HCT116 (cell line): ENCODE results near the gene TTLL10. TPM values are rescaled to one million over a fixed set of nuclear protein-coding genes. Genes with fewer than 3 reads are reported as not detected.

Source experiments
- ATAC-seq: fragments of 200-7000 bp; cut with Tn5 transposase; 2 replicates; pipeline ENCODE4 v1.9.1; 2020; ENCODE audit warnings: mild to moderate bottlenecking, moderate library complexity
- BruUV-seq: library from RNA; stranded (reverse); fragments of 400-500 nt; replicated peaks from 2 replicates; lab custom pipeline; 2021; lab: Mats Ljungman, UMichigan
- CTCF ChIA-PET: fragments of 300-600 bp; sonication (Branson Sonifier 250); formaldehyde crosslinking; loops from one replicate; lab custom pipeline; 2021; ENCODE audit warnings: antibody characterized with exemption; lab: Charles Lee
- POLR2A ChIA-PET: fragments of 300-600, 350-600 bp; sonication (Branson Sonifier 250); formaldehyde crosslinking; loops from one replicate; lab custom pipeline; 2021; ENCODE audit warnings: antibody characterized with exemption; lab: Charles Lee
- RAD21 ChIA-PET, 2 experiments: fragments of 300-600 bp; sonication (Branson Sonifier 250); formaldehyde crosslinking; loops; one replicate each; lab custom pipeline; 2023; ENCODE audit warnings: low total read pairs in 2 of 2; ENCODE audit not compliant: uncharacterized antibody in 2 of 2, unreplicated experiment in 2 of 2, low non-redundant PET in 1 of 2; lab: Charles Lee
- DNase-seq: peaks from one replicate; pipeline ENCODE4 v3.0.0-alpha.2; 2010; ENCODE audit warnings: low read depth, low spot score
- H2AFZ ChIP-seq: fragments of 200-600 bp; shearing (Covaris generic), sonication (generic); 2 replicates; pipeline ENCODE4 v1.6.1; 2017; ENCODE audit warnings: low read depth, mixed run types, mixed read lengths, antibody characterized with exemption, low read length; ENCODE audit not compliant: poor library complexity, severe bottlenecking
- H3K27ac ChIP-seq: 2 replicates; pipeline ENCODE4 v1.5.1; 2012; ENCODE audit warnings: low read depth, low read length
- H3K27me3 ChIP-seq: fragments of 200-600 bp; sonication (generic); 2 replicates; pipeline ENCODE4 v1.6.1; 2016; ENCODE audit warnings: mixed run types, low read length, mixed read lengths; ENCODE audit not compliant: insufficient read depth
- H3K36me3 ChIP-seq, 2 experiments: fragments of 200-500 bp in 1 of 2; fragments of 200-600 bp in 1 of 2; sonication (Bioruptor generic) in 1 of 2; sonication (generic) in 1 of 2; 2 replicates each; pipeline versions ENCODE4 v1.5.1 to v1.6.1; 2014 to 2016; ENCODE audit warnings: low read length in 2 of 2, inconsistent platforms in 1 of 2, mixed read lengths in 1 of 2, mixed run types in 1 of 2; ENCODE audit not compliant: insufficient read depth in 2 of 2, control insufficient read depth in 1 of 2
- H3K4me1 ChIP-seq, 2 experiments: fragments of 200-600 bp in 1 of 2; sonication (generic) in 1 of 2; 2 replicates each; pipeline versions ENCODE4 v1.5.1 to v1.6.1; 2012 to 2017; ENCODE audit warnings: low read length in 2 of 2, inconsistent platforms in 1 of 2, mild to moderate bottlenecking in 1 of 2, mixed read lengths in 1 of 2, mixed run types in 1 of 2, moderate library complexity in 1 of 2; ENCODE audit not compliant: insufficient read depth in 2 of 2, control insufficient read depth in 1 of 2
- H3K4me2 ChIP-seq: fragments of 200-600 bp; sonication (generic); 2 replicates; pipeline ENCODE4 v1.6.1; 2017; ENCODE audit warnings: mixed run types, low read length, mixed read lengths
- H3K4me3 ChIP-seq, 2 experiments: fragments of 200-600 bp in 1 of 2; sonication (generic) in 1 of 2; replicated peaks in 1 of 2; 2 replicates each; pipeline ENCODE4 v1.5.1; 2011 to 2016; ENCODE audit warnings: low read length in 2 of 2, control low read depth in 1 of 2, low read depth in 1 of 2, mild to moderate bottlenecking in 1 of 2, mixed read lengths in 1 of 2, mixed run types in 1 of 2
- H3K79me2 ChIP-seq: fragments of 200-600 bp; sonication (generic); 2 replicates; pipeline ENCODE4 v1.6.1; 2017; ENCODE audit warnings: mild to moderate bottlenecking, mixed run types, low read length, moderate library complexity, mixed read lengths; ENCODE audit not compliant: insufficient read depth
- H3K9ac ChIP-seq: fragments of 200-600 bp; sonication (generic); 2 replicates; pipeline ENCODE4 v1.6.1; 2016; ENCODE audit warnings: low read length, mixed read lengths
- H3K9me2 ChIP-seq: fragments of 200-600 bp; sonication (generic), shearing (Covaris generic); 2 replicates; pipeline ENCODE4 v1.6.1; 2017; ENCODE audit warnings: mixed run types, mild to moderate bottlenecking, moderate library complexity; ENCODE audit not compliant: insufficient read depth
- H3K9me3 ChIP-seq, 2 experiments: fragments of 200-500 bp in 1 of 2; fragments of 200-600 bp in 1 of 2; sonication (Bioruptor generic) in 1 of 2; sonication (generic) in 1 of 2; 2 replicates each; pipeline ENCODE4 v1.6.1; 2014 to 2017; ENCODE audit warnings: low read length in 2 of 2, mixed read lengths in 2 of 2, inconsistent platforms in 1 of 2, low read depth in 1 of 2, mild to moderate bottlenecking in 1 of 2, mixed run types in 1 of 2, moderate library complexity in 1 of 2; ENCODE audit not compliant: control insufficient read depth in 1 of 2, insufficient read depth in 1 of 2
- H4K20me1 ChIP-seq: fragments of 200-600 bp; sonication (generic), shearing (Covaris generic); 2 replicates; pipeline ENCODE4 v1.6.1; 2017; ENCODE audit warnings: mixed run types, mild to moderate bottlenecking, moderate library complexity; ENCODE audit not compliant: insufficient read depth
- CEBPB ChIP-seq: IDR thresholded peaks from 2 replicates; pipeline ENCODE4 v1.6.1; 2012; ENCODE audit warnings: low read depth
- ELF1 ChIP-seq: IDR thresholded peaks from 2 replicates; pipeline ENCODE4 v1.6.1; 2012; ENCODE audit warnings: low read depth, borderline replicate concordance
- EZH2 ChIP-seq: fragments of 200-600 bp; sonication (generic); IDR thresholded peaks from 2 replicates; pipeline ENCODE4 v1.6.1; 2017; ENCODE audit warnings: antibody characterized with exemption, mixed run types
- JUND ChIP-seq: IDR thresholded peaks from 2 replicates; pipeline ENCODE4 v1.6.1; 2012
- POLR2A ChIP-seq: IDR thresholded peaks from 2 replicates; pipeline ENCODE4 v1.7.0; 2011; ENCODE audit warnings: borderline replicate concordance; ENCODE audit not compliant: insufficient read depth, insufficient read length; ENCODE audit errors: extremely low read depth
- REST ChIP-seq: IDR thresholded peaks from 2 replicates; pipeline ENCODE4 v1.6.1; 2012; ENCODE audit warnings: low read depth
- SIN3A ChIP-seq: IDR thresholded peaks from 2 replicates; pipeline ENCODE4 v1.6.1; 2012; ENCODE audit warnings: low read depth
- SP1 ChIP-seq: IDR thresholded peaks from 2 replicates; pipeline ENCODE4 v1.6.1; 2012; ENCODE audit warnings: low read depth
- TCF7L2 ChIP-seq: IDR thresholded peaks from 2 replicates; pipeline ENCODE4 v1.7.0; 2011; ENCODE audit warnings: borderline replicate concordance, inconsistent platforms; ENCODE audit not compliant: insufficient read depth, insufficient read length; ENCODE audit errors: extremely low read depth
- ZBTB33 ChIP-seq: IDR thresholded peaks from 2 replicates; pipeline ENCODE4 v1.6.1; 2011; ENCODE audit warnings: mild to moderate bottlenecking, low read length, moderate library complexity; ENCODE audit not compliant: insufficient replicate concordance; ENCODE audit errors: extremely low read depth
- ZNF274 ChIP-seq: fragments of 200-500 bp; sonication (Bioruptor generic); IDR thresholded peaks from 2 replicates; pipeline ENCODE4 v1.6.1; 2014; ENCODE audit warnings: mild to moderate bottlenecking, low read depth, low read length, inconsistent platforms
- intact Hi-C: fragments of 100-400 bp; cut with micrococcal nuclease; formaldehyde crosslinking; loops from 2 replicates; pipeline ENCODE4 v1.10.0; 2022
- total RNA-seq: library from RNA; stranded (reverse); gene quantifications from one replicate; pipeline ENCODE4 v1.2.1, GENCODE V29; 2021; ENCODE audit not compliant: unreplicated experiment

Gene TTLL10
- total RNA-seq, 1 experiment from 2014 or later, result 0.10 TPM

GRCh38 chr1:1199141-1199960, 25.7 kb downstream of the TTLL10 start:
- no peak for DNase-seq
- intact Hi-C loops, result no loop called here
- Histone ChIP-seq H3K36me3 (no peaks in the 10 kb centered on the region), H3K4me1 (peaks cover 0 to 5% of the 10 kb centered on the region in 2 experiments; a peak in 1 of 4 replicates), H3K27ac (no peak overlapping the region), H3K27me3 (no peaks in the 10 kb centered on the region), H3K79me2 (no peaks in the 10 kb centered on the region), H3K9me3 (no peaks in the 10 kb centered on the region), H3K9me2 (no peaks in the 10 kb centered on the region), H3K4me2 (no peak overlapping the region), H3K4me3 (no peak overlapping the region), H3K9ac (no peak overlapping the region), H4K20me1 (no peaks in the 10 kb centered on the region), H2AFZ (no peak overlapping the region)
- POLR2A ChIA-PET, result no interaction called here
- no TSS peak for BruUV-seq
- no peak for ATAC-seq
- RAD21 ChIA-PET, result no interaction called here
- TF ChIP-seq SIN3A, result no peak
- CTCF ChIA-PET, result no interaction called here

GRCh38 chr1:1199961-1200875, 26.5 kb downstream of the TTLL10 start:
- ChIA-PET RAD21 (interaction anchor here in 1 of 2 experiments (0.6 kb wide), 1 partner anchor 31 kb away, joined by 3 read pairs; no protein-coding TSS in a partner anchor), CTCF (no interaction called here), POLR2A (no interaction called here)
- H3K27ac ChIP-seq, result no peak overlapping the region
- H3K4me1 ChIP-seq, result peaks cover 2 to 7% of the 10 kb centered on the region in 2 experiments; a peak in 3 of 4 replicates
- intact Hi-C loops, result no loop called here
- H3K27me3 ChIP-seq, result no peaks in the 10 kb centered on the region
- no peak overlapping the region for H2AFZ ChIP-seq
- H3K9me3 ChIP-seq, result no peaks in the 10 kb centered on the region
- H3K9ac ChIP-seq, result no peak overlapping the region
- H3K4me2 ChIP-seq, result no peak overlapping the region
- no peaks in the 10 kb centered on the region for H4K20me1 ChIP-seq
- BruUV-seq, result no TSS peak
- no peaks in the 10 kb centered on the region for H3K9me2 ChIP-seq
- ATAC-seq (no peak), DNase-seq (no peak)
- no peaks in the 10 kb centered on the region for H3K36me3 ChIP-seq
- H3K79me2 ChIP-seq, result peaks cover under 1% of the 10 kb centered on the region; the same call in 1 of the 2 replicates
- no peak overlapping the region for H3K4me3 ChIP-seq
- TF ChIP-seq ZBTB33, result no peak
- TF ChIP-seq TCF7L2, result no peak
- no peak for TF ChIP-seq POLR2A
- no peak for TF ChIP-seq SIN3A
- no peak for TF ChIP-seq SP1
- TF ChIP-seq REST, result no peak
- no peak for TF ChIP-seq EZH2
- no peak for TF ChIP-seq ELF1
- TF ChIP-seq ZNF274, result no peak
- no peak for TF ChIP-seq CEBPB
- TF ChIP-seq JUND, result no peak
